Endometrial microvascular endothelial cells (primary cell): Measurements from ENCODE around the gene IGSF1. TPM values are rescaled to one million over a fixed set of nuclear protein-coding genes. Genes with fewer than 3 reads are reported as not detected.
"Not testable (repeated sequence)": the region's sequence is repeated elsewhere in the genome, so short reads cannot be mapped to it uniquely, and the experiment has no call there.

Experiments
- in situ Hi-C: cut with HindIII; loops from 2 replicates; pipeline ENCODE4 v1.10.0; 2017; ENCODE audit warnings: low sequenced_read_pairs, low pct_unique_long_range_greater_than_20kb; ENCODE audit errors: inconsistent ontology term
- total RNA-seq: library from RNA; depleted of rRNA; stranded (reverse); fragments of >200 nt; gene quantifications from one replicate; pipeline ENCODE4 v1.2.3, GENCODE V29; 2015; ENCODE audit errors: inconsistent ontology term

The IGSF1 gene
- total RNA-seq, 1 donor from 2014 or later = not detected

DNA sequence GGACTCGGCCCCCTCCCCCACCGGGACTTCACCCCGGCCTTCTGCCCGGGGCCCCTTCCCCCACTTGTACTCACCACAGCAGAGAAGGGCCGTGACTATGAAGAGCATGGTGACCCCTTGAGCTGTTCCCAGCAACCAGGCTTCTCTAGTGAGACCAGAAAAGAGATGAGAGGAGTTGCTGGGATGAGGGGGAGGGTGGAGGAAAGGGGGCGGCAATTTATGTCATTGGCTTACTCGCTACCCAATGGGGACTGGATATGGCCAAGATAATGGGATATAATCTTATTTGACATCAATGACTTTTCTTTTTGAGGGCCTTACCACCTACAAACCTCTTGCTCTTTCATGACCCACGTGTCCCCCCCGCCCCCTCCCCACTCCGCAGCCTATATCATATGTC, 9.9 kb downstream of the IGSF1 start:
- in situ Hi-C loops = no loop called here

DNA sequence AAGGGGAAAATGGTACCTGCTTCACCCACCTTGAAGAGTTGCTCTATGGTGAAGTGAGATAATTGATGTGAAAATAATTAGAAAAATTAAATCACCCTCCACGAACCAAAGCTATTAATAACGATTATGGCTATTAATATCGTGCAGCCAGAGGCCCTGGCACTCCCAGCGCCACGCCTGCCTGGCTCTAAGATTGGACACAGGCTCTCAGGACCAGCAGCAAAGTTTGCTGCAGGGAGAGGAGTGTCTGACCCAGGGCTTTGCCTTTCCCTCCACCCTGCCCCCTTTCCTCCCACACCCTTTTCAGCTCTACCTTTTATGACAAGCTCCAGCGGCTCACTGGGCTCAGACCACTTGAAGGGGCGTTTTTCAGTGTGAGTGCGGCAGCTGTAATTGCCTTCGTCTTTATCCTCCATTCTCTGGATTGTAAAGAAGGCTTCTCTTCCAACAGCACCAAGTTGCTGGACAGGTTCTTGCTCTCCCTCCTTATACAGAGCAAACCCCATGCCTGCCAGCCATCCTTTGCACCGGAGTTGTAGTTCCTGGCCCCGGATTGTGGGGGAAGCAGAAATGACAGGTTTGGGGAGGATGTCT, 11.5 kb downstream of the IGSF1 start:
- in situ Hi-C loops = no loop called here

DNA sequence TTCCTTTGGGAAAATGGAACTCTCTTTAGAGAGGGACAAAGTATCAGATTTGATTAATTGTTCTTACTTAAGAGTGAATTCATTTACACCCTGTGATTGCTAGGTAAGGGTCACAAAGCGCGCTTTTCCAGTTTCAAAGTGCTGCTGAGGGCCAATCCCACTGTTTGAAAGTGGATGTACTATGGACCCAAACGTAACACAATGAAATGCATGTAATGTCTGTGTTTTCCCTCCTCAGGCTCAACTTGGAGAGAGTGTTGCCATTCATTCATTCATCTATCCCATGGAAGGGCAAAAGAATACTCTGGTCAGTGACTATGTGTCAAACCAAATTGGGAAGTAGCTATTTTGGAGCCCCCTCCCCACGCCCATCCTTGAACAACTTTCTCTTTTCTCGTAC, 16.1 kb downstream of the IGSF1 start:
- in situ Hi-C loops = no loop called here

DNA sequence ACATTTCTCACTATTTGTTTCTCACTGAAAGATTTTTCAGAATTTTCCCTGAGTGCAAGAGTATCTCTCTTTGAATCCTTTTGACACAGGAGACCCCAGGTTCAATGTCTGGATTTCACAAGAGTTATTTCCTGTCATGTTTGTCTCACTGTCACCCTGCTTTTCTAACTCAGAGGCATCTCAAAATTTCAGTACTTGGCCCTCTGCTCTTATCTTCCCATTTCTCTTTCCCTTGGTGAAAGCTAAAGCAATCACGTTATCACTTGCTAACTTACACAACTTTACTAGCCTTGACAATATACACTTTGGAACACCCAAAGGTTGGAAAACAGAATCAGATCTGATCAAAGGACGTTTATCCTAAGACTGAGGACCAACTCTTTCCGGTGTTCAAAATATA, 17.3 kb downstream of the IGSF1 start:
- in situ Hi-C loops = no loop called here

DNA sequence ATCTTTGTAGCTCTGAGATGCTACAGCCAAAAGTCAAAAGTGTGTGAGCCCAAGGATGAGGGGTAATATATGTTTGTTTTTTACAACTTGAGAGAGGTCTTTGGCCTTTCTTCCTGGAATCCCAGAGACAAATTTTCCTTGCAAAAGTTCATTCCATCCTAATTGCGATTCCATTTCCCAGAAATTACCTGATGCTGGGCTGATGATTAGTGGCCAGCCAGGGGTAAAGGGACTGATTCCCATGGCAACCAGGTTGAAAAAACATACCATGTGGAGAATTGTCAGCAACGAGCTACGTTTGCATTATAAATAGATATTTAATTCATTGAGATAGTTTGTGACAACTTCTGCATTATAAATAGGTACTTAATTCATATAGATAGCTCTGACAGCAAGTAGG, 17.8 kb downstream of the IGSF1 start:
- in situ Hi-C loops = no loop called here

DNA sequence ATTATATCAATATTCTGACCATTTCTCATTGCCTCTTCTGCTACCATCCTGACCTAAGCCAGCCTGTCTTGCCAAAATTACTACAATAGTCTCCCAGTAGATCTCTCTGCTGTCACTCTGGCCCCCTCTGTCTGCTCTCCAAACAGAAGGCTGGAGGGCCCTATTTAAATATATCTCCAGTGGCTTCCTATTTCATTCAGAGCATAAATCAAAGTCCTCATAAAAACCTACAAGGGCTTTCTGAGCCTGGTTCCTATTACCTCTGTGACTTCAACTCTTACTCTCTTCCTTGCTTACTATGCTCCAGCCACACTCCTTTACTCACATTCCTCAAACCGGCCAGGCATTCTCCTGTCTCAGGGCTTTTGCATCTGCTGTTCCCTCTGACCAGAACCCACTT, 19.0 kb downstream of the IGSF1 start:
- in situ Hi-C loops = no loop called here

DNA sequence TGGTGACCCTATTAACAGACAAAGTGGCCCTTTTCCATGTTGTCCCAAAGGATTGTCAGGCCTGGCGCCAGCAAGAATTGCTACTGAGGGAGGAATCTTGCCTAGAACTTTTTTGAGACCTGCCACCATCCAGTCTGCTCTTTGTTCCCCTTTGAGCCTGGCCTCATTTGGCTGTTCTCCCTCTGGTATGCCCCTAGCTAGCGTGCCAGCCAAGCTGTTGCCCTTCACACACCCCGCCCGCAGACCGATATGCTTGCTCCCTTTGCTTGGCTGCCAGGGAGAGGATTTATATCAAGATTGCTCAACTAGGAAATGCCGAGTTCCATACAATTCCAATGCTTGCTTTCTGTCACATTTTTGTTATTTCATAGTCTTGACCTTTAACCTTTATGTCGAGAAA, 24.4 kb downstream of the IGSF1 start:
- in situ Hi-C loops = no loop called here

DNA sequence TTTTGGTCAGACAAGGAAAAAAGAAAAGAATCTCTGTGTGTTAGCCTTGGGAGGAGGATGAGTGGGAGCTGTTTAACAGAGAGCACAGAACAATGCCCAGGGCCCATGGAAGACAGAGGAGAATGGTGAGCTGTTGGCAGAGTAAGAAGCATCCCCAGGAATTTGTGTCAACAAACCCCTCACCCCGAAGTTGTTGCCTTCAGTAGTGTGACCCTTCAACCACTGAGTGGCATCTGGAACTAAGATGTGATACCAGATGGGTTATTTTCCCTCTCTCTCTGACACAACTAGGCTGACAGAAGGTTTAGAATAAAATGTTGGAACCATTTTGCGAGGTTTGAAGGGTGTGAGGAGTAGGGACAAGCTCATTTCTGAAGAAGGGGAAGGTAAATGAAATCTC, 25.1 kb downstream of the IGSF1 start:
- in situ Hi-C loops = no loop called here

DNA sequence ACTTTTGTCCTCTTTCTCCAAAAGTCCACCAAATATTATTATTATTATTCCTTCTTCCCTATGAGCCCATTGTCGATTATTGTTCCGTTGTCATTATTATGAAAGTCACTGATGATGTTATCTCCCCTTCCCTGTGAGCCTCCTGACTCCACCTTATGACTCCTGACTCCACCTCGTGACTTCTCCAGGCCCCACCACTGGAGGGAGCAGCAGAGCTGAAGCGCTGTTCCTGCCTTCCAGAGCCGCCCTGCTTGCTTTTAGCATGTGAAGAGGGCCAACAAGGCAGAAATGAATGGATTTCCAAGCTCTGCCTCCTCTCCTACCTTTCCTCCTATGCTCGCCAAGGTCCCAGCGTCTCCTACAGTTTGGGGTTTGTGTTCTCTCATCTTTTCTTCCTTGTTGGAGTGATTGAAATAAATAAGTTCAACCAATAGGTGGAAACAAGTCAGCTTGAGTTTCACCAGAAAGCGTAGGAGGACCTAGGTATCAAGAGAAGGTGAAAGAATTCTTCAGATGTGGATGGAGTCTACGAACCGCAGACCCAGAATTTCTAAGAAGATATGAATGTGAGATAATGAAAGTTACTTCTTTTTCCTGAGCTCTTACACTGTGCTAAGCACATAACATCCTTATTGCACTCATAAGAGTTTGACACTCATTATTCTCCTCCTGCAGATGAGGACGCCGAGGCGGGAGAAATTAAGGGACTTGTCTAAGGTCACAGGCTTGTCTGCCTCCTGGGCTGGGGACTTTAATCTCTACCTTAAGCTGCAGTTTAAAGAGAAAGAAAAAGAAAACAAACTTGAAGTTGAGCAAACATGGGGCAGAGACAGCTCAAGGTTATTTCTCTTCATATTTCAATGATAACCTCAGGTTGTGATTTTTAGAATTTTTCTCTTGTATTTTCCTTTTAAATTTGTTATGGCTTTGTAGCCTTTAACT, 26.1 kb downstream of the IGSF1 start:
- in situ Hi-C loops = no loop called here

DNA sequence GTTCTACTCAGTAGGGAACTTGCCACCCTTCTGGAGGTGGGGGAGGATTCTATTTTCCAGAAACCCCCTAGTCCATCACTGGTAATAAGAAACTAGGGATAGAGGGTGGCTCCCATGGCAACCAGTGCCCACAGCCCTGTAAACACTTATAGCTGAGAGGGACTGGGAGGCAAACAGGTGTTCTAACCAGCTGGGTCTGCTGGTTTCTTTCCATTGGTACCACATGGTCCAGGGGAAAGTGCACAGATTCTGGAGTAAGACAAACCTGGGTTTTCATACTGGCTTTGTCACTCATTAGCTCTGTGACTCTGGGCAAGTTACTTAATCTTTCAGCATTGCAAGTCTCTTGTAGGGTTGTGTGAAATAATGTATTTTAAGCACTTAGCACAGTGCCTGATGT, 26.9 kb downstream of the IGSF1 start:
- in situ Hi-C loops = no loop called here

DNA sequence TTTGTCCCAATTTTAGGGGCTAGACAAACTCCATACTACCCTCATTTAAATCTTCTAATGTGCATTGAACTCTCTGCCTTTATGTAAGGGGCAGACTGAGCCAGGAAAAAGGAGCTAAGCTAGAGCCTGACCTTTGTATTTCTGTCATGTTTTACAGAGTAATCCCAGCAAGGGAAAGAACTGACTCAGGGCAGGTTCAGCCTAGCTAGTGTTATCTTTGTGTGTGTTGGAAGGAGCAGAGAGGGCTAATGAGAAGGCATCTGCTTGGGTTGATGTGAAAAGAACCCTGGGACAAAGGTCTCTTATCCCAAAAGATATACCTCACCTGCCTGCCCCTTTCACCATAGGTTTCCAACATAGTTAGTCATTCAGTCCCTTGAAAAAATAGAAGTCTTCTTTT, 31.7 kb downstream of the IGSF1 start:
- in situ Hi-C loops = no loop called here

DNA sequence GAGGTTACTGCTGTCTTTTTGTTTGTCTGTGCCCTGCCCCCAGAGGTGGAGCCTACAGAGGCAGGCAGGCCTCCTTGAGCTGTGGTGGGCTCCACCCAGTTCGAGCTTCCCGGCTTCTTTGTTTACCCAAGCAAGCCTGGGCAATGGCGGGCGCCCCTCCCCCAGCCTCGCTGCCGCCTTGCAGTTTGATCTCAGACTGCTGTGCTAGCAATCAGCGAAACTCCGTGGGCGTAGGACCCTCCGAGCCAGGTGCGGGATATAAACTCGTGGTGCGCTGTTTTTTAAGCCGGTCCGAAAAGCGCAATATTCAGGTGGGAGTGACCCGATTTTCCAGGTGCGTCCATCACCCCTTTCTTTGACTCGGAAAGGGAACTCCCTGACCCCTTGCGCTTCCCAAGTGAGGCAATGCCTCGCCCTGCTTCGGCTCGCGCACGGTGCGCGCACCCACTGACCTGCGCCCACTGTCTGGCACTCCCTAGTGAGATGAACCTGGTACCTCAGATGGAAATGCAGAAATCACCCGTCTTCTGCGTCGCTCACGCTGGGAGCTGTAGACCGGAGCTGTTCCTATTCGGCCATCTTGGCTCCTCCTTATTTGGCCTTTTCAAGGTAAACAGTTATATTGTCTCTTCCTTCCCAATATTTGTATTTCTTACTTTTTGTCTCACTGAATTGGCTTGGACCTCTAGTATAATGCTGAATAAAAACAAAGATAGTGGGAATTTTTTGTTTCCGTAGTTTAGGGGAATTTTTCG, 37.9 kb downstream of the IGSF1 start:
- in situ Hi-C loops = not testable (repeated sequence)

DNA sequence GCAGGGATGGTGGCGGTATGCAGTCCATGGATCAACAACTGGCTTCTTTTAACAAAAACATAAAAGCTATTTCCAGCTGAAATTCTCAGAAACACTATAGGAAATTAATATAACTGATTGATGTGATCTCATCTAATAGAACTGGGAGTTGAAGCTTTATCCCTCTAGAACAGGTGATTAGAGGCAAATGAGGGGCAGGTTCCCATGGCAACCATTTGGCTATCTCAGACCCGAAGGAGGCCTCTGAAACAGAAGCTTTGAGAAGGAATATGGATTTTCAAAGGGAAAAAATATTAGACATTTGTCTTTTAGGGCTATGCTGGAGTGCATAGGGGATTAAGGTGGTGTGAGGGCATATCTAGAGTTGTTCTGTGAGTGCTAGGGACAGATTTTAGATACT, 50.0 kb downstream of the IGSF1 start:
- in situ Hi-C loops = no loop called here

DNA sequence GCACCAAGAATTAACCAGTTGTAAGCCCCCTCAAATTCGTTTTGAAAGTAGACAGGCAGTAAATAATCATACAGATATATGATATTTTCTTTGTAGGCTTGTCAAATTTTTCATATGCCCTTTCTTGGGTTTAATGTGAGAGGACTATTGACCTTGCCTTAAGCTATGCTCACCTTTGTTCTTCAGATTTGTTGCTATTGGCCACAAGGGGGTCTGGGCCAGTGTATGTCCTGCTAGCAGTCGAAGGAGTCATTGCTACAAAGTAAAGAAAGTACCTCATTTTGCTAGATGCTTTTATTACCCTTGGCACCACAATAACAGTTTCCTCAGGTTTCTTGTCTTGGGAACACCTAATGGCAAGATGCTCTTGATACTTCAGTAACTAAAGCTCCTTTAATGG, 51.7 kb downstream of the IGSF1 start:
- in situ Hi-C loops = no loop called here

DNA sequence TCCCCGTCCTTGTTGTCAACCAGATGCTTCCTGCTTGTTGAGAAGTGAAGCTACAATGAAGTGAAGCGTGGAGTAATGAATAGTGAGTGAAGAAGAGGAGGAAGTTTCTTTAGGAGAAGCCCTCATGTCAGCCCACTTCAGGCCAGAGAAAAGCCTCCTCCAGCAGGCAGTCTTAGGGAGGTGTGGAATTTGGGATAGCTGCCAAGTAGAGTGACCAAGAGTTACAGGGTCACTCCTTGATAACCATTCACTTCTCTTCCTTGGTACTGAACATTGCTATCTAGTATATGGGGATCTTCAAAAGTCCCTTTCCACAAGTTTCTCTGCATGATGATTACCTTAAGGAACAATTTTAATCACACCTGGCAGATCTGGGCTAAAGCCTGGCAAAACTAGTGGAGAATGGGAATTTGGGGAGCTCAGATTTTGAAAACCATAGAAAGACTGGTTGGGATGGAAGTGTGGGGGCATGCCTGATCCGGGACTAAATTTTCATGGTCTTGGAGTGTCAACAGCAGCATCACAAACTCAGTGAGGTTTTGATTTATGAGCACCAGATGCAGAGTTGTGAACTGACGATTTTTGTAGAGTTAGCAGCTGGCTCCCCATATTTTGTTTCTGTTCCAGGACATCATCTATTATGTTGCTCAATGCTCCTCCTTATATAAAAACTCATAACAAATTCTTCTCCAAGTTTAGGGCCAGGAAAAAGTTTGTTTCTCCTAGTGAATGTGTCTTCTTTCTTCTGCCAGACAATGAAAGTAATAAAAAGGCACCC, 53.1 kb downstream of the IGSF1 start:
- in situ Hi-C loops = no loop called here

DNA sequence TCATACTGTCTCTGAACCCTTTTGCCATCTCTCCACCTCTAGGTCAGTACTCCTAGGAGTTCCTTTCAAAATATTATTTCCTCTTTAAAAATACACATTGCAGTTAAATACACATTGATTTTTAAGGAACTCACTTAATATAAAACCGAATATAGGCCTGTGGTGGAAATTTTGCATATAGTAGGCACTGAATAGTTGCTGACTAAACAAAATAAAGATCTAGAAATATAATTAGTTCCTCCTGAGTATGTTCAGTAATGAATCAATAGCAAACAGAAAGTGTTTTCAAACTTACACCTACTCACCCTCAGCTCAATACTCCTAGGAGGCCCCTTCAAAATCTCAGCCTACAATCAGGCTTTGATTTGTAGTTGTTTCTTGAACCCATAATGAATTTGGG, 61.5 kb downstream of the IGSF1 start:
- in situ Hi-C loops = no loop called here

DNA sequence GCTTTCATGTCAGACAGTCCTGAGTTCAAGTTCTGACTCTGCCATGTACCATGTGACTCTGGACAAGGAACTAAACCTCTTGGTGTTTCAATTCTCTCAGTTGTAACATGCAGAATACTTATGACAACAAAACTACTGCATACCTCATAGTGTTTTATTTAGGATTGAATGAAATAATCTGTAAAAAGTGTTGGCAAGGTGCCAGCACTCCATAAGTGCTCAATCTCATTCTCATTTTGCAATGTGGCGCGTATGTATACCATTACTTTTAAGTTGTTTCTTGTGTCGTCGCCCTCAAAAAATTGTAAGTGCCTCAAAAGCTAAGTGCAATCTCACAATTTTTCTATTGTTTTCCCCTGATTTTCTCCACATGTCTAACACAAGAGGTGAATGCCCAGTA, 62.5 kb downstream of the IGSF1 start:
- in situ Hi-C loops = no loop called here

DNA sequence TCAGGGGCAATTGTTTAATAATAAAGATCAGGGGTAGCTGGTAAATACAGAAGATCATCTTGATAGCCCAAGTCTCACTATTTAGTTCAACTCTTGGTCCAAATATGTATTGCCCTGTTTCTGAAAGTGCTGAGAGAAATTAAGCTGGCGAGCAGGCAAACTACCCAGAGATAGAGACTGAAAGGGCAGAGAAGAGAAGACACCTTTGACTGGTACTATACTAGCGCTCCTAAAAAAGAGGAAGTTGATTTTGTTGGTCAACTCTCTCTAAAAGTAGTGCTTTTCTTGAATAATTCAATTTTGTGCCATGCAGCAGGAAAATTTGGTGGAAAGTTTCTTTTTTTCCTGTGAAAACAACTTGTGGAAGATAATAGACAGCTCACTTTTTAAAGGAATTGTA, 64.0 kb downstream of the IGSF1 start:
- in situ Hi-C loops = no loop called here
